Neural cell (in vitro differentiated cells): Measurements from ENCODE around the gene CAMK1. TPM values are rescaled to one million over a fixed set of nuclear protein-coding genes. Genes with fewer than 3 reads are reported as not detected.

Experiments used
- H2AFZ ChIP-seq: fragments of 200-600, 300-800 bp; sonication (generic), shearing (Covaris generic); 2 replicates; pipeline ENCODE4 v1.6.0; 2014; ENCODE audit warnings: low read depth, mild to moderate bottlenecking, antibody characterized with exemption, low read length, moderate library complexity
- H3F3A ChIP-seq: fragments of 200-600 bp; shearing (Covaris generic); 2 replicates; pipeline ENCODE4 v1.6.1; 2016; ENCODE audit warnings: mild to moderate bottlenecking, moderate library complexity, mixed read lengths, antibody characterized with exemption, low read length; ENCODE audit not compliant: insufficient read depth, poor library complexity, severe bottlenecking
- H3K27ac ChIP-seq: fragments of 200-600, 300-800 bp; sonication (generic), shearing (Covaris generic); 2 replicates; pipeline ENCODE4 v1.5.1; 2014; ENCODE audit warnings: mild to moderate bottlenecking, low read length, moderate library complexity
- H3K27me3 ChIP-seq: fragments of 300-800, 200-600 bp; sonication (generic), shearing (Covaris generic); 2 replicates; pipeline ENCODE4 v1.6.0; 2014; ENCODE audit warnings: mild to moderate bottlenecking, low read depth, low read length, moderate library complexity; ENCODE audit not compliant: insufficient read depth
- H3K36me3 ChIP-seq: fragments of 300-800, 200-600 bp; sonication (generic), shearing (Covaris generic); 2 replicates; pipeline ENCODE4 v1.5.1; 2014; ENCODE audit warnings: mild to moderate bottlenecking, antibody characterized with exemption, low read length, moderate library complexity; ENCODE audit not compliant: insufficient read depth
- H3K4me2 ChIP-seq: fragments of 300-800, 200-600 bp; sonication (generic), shearing (Covaris generic); 2 replicates; pipeline ENCODE4 v1.6.0; 2014; ENCODE audit warnings: mild to moderate bottlenecking, low read length
- H3K4me3 ChIP-seq: fragments of 300-800, 200-600 bp; sonication (generic), shearing (Covaris generic); 2 replicates; pipeline ENCODE4 v1.5.1; 2014; ENCODE audit warnings: mild to moderate bottlenecking, low read length, moderate library complexity
- H3K79me2 ChIP-seq: fragments of 200-600 bp; shearing (Covaris generic); replicated peaks from 2 replicates; pipeline ENCODE4 v1.6.0; 2014; ENCODE audit warnings: mild to moderate bottlenecking, low read length, moderate library complexity; ENCODE audit not compliant: insufficient read depth
- H3K9ac ChIP-seq: fragments of 300-800, 200-600 bp; sonication (generic), shearing (Covaris generic); 2 replicates; pipeline ENCODE4 v1.6.1; 2016; ENCODE audit warnings: mild to moderate bottlenecking, low read length, mixed read lengths
- H3K9me2 ChIP-seq: fragments of 200-600 bp; shearing (Covaris generic); 2 replicates; pipeline ENCODE4 v1.6.1; 2016; ENCODE audit warnings: mild to moderate bottlenecking, low read length, mixed read lengths; ENCODE audit not compliant: insufficient read depth
- H3K9me3 ChIP-seq: fragments of 200-600, 300-800 bp; sonication (generic), shearing (Covaris generic); 2 replicates; pipeline ENCODE4 v1.6.1; 2016; ENCODE audit warnings: mild to moderate bottlenecking, mixed run types, low read length, moderate library complexity, mixed read lengths
- H4K20me1 ChIP-seq: fragments of 200-600 bp; shearing (Covaris generic); 2 replicates; pipeline ENCODE4 v1.6.1; 2016; ENCODE audit warnings: mild to moderate bottlenecking, mixed run types; ENCODE audit not compliant: insufficient read depth
- CTCF ChIP-seq: fragments of 450-650 bp; IDR thresholded peaks from 2 replicates; pipeline ENCODE4 v1.5.1; 2014; ENCODE audit warnings: antibody characterized with exemption, mild to moderate bottlenecking, moderate library complexity; ENCODE audit not compliant: poor library complexity, severe bottlenecking
- EP300 ChIP-seq: fragments of 450-650 bp; conservative IDR thresholded peaks from 2 replicates; pipeline ENCODE4 v1.6.1; 2014; ENCODE audit warnings: antibody characterized with exemption, mild to moderate bottlenecking, moderate library complexity; ENCODE audit not compliant: poor library complexity, severe bottlenecking
- EZH2 ChIP-seq: fragments of 200-600, 300-800 bp; shearing (Covaris generic), sonication (generic); IDR thresholded peaks from 2 replicates; pipeline ENCODE4 v1.6.1; 2014; ENCODE audit warnings: antibody characterized with exemption, low read length, borderline replicate concordance, mild to moderate bottlenecking; ENCODE audit not compliant: insufficient read depth, poor library complexity, severe bottlenecking
- MXI1 ChIP-seq: fragments of 450-650 bp; conservative IDR thresholded peaks from 2 replicates; pipeline ENCODE4 v1.6.1; 2014; ENCODE audit warnings: antibody characterized with exemption, mild to moderate bottlenecking; ENCODE audit not compliant: poor library complexity, severe bottlenecking
- POLR2AphosphoS5 ChIP-seq: IDR thresholded peaks from 2 replicates; pipeline ENCODE4 v1.6.1; 2012
- RAD21 ChIP-seq: fragments of 450-650 bp; conservative IDR thresholded peaks from 2 replicates; pipeline ENCODE4 v1.6.1; 2014; ENCODE audit warnings: antibody characterized with exemption, mild to moderate bottlenecking, moderate library complexity
- REST ChIP-seq: IDR thresholded peaks from 2 replicates; pipeline ENCODE4 v1.6.1; 2012; ENCODE audit warnings: borderline replicate concordance
- SMC3 ChIP-seq: fragments of 450-650 bp; conservative IDR thresholded peaks from 2 replicates; pipeline ENCODE4 v1.6.1; 2014; ENCODE audit warnings: antibody characterized with exemption, mild to moderate bottlenecking, moderate library complexity; ENCODE audit not compliant: poor library complexity
- TAF1 ChIP-seq: IDR thresholded peaks from 2 replicates; pipeline ENCODE4 v1.6.1; 2012; ENCODE audit warnings: low read depth
- polyA plus RNA-seq: library from polyadenylated mRNA; depleted of rRNA; stranded (reverse); fragments of >200 nt; gene quantifications from 2 replicates; pipeline ENCODE4 v1.2.3, GENCODE V29; 2014

The CAMK1 gene
- polyA plus RNA-seq, 1 donor from 2014 or later = 18.7 TPM

- no peak overlapping the region for H3K4me2 ChIP-seq
- H4K20me1 ChIP-seq = no peaks in the 10 kb centered on the region
- H3K27ac ChIP-seq = no peak overlapping the region
- TF ChIP-seq CTCF = no peak
- no peak for TF ChIP-seq MXI1
- TF ChIP-seq TAF1 = no peak
- TF ChIP-seq SMC3 = no peak
- no peak for TF ChIP-seq EZH2
- TF ChIP-seq POLR2AphosphoS5 = no peak
- no peak for TF ChIP-seq REST
- TF ChIP-seq EP300 = no peak
- TF ChIP-seq RAD21 = no peak
- H2AFZ ChIP-seq = no peak overlapping the region
- peaks cover 12% of the 10 kb centered on the region for H3K27me3 ChIP-seq
- no peaks in the 10 kb centered on the region for H3K9me3 ChIP-seq
- H3F3A ChIP-seq = no peaks in the 10 kb centered on the region
- no peak overlapping the region for H3K4me3 ChIP-seq
- H3K36me3 ChIP-seq = no peaks in the 10 kb centered on the region
- H3K9me2 ChIP-seq = no peaks in the 10 kb centered on the region
- no peak overlapping the region for H3K9ac ChIP-seq
- H3K79me2 ChIP-seq = no peaks in the 10 kb centered on the region
These were observed 59.5 kb downstream of the CAMK1 start for GRCh38 chr3:9710174-9710739.

Other genes with a start within 250 kb of the CAMK1 start
- gene LHFPL4, start 216.1 kb downstream of the CAMK1 start, polyA plus RNA-seq = 37.1 and 37.4 TPM in 2 replicates
- 39.6 and 44.9 TPM in 2 replicates for gene MTMR14, start 120.4 kb downstream of the CAMK1 start, polyA plus RNA-seq
- 0.32 TPM in 1 of 2 replicates, not detected in the other for gene CPNE9, start 66.1 kb downstream of the CAMK1 start, polyA plus RNA-seq
- 14.9 and 18.0 TPM in 2 replicates for gene BRPF1, start 38.2 kb downstream of the CAMK1 start, polyA plus RNA-seq
- 34.4 and 40.3 TPM in 2 replicates for gene OGG1, start 20.0 kb downstream of the CAMK1 start, polyA plus RNA-seq
- gene TADA3, start 22.5 kb upstream of the CAMK1 start, polyA plus RNA-seq = 55.4 and 64.0 TPM in 2 replicates
- gene ARPC4, start 23.1 kb upstream of the CAMK1 start, polyA plus RNA-seq = 179 and 188 TPM in 2 replicates
- gene TTLL3, start 40.3 kb upstream of the CAMK1 start, polyA plus RNA-seq = 47.6 and 78.3 TPM in 2 replicates
- 35.2 TPM in 2 replicates for gene RPUSD3, start 74.1 kb upstream of the CAMK1 start, polyA plus RNA-seq
- gene CIDEC, start 110.3 kb upstream of the CAMK1 start, polyA plus RNA-seq = not detected in 2 replicates
- 22.5 and 26.5 TPM in 2 replicates for gene JAGN1, start 120.7 kb upstream of the CAMK1 start, polyA plus RNA-seq
- gene IL17RE, start 132.9 kb upstream of the CAMK1 start, polyA plus RNA-seq = 0.52 TPM in 1 of 2 replicates, not detected in the other
- 0.54 TPM in 1 of 2 replicates, not detected in the other for gene IL17RC, start 147.2 kb upstream of the CAMK1 start, polyA plus RNA-seq
- gene CRELD1, start 163.9 kb upstream of the CAMK1 start, polyA plus RNA-seq = 48.9 and 59.8 TPM in 2 replicates
- 2.9 and 4.3 TPM in 2 replicates for gene PRRT3, start 182.5 kb upstream of the CAMK1 start, polyA plus RNA-seq
- 88.9 and 117 TPM in 2 replicates for gene EMC3, start 216.9 kb upstream of the CAMK1 start, polyA plus RNA-seq